ENCODE data around the gene ANKAR.

ANKAR gene

DNA sequence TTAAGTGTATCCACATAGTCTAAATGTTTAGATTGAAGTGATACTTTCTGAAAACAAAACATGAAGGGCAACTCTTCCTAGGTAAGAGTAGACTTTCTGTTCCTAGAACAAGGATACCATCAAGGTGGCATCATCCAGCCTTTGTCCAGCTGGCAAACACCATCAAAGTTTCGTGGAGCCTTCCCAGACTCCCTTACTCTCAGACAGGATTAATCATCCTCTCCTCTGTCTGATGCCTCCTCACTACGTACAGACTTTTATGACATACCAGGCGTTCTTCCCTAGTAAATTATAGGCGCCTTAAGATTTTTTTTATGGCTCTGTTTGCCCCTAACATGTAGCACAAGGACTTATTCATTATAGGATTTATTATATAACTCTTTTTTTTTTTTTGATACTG, 42.6 kb upstream of the ANKAR start:
- no peak for DNase-seq (ENCODE audit: extremely low read depth, low read depth)
- TF ChIP-seq, protein P1, sequence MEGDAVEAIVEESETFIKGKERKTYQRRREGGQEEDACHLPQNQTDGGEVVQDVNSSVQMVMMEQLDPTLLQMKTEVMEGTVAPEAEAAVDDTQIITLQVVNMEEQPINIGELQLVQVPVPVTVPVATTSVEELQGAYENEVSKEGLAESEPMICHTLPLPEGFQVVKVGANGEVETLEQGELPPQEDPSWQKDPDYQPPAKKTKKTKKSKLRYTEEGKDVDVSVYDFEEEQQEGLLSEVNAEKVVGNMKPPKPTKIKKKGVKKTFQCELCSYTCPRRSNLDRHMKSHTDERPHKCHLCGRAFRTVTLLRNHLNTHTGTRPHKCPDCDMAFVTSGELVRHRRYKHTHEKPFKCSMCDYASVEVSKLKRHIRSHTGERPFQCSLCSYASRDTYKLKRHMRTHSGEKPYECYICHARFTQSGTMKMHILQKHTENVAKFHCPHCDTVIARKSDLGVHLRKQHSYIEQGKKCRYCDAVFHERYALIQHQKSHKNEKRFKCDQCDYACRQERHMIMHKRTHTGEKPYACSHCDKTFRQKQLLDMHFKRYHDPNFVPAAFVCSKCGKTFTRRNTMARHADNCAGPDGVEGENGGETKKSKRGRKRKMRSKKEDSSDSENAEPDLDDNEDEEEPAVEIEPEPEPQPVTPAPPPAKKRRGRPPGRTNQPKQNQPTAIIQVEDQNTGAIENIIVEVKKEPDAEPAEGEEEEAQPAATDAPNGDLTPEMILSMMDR (IDR thresholded peaks at IDR 0.05; ENCODE audit: low read depth, low read length, missing control alignments), result no peak
- no peak overlapping the region for H3K4me3 ChIP-seq (replicated peaks; ENCODE audit: low read depth, low read length)

DNA sequence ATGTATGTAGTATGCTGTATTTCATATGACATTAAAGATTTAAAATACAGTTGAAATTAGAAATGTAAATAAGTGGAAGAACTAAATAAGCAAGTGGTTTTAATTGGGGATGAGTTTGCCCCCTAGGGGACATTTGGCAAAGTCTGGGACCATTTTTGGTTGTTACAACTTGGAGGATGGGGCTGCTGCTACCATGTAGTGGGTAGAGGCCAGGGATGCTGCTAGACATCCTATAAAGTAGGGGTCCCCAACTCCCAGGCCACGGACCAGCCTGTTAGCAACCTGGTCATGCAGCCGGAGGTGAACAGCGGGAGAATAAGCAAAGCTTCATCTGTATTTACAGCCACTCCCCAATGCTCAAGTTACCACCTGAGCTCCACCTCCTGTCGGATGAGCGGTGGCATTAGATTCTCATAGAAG, 41.1 kb upstream of the ANKAR start:
- H3K4me3 ChIP-seq (replicated peaks; ENCODE audit: low read depth, low read length), result no peak overlapping the region
- DNase-seq (ENCODE audit: extremely low read depth, low read depth), result no peak
- TF ChIP-seq, protein P1 (IDR thresholded peaks at IDR 0.05; ENCODE audit: low read depth, low read length, missing control alignments), result peak; percentile 38

DNA sequence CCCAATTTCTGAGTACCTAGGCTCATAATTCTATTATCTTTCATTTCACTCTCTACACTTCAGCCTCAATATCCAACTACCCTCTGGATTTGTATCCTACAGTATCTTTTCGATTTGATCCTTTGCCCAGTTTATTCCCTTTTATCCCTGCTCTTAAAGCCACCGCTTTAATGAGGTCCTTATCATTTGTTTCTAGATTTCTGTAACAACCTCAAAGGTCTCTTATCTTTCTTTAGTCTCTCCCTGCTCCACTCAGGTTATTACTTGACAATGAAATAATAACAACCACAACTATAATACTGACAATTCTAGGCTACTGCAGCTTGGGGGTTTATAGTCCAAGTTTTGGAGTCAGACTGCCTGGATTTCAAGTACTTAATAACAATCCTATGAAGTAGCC, 39.1 kb upstream of the ANKAR start:
- TF ChIP-seq, protein P1 (IDR thresholded peaks at IDR 0.05; ENCODE audit: low read depth, low read length, missing control alignments), result no peak
- no peak for DNase-seq (ENCODE audit: extremely low read depth, low read depth)

DNA sequence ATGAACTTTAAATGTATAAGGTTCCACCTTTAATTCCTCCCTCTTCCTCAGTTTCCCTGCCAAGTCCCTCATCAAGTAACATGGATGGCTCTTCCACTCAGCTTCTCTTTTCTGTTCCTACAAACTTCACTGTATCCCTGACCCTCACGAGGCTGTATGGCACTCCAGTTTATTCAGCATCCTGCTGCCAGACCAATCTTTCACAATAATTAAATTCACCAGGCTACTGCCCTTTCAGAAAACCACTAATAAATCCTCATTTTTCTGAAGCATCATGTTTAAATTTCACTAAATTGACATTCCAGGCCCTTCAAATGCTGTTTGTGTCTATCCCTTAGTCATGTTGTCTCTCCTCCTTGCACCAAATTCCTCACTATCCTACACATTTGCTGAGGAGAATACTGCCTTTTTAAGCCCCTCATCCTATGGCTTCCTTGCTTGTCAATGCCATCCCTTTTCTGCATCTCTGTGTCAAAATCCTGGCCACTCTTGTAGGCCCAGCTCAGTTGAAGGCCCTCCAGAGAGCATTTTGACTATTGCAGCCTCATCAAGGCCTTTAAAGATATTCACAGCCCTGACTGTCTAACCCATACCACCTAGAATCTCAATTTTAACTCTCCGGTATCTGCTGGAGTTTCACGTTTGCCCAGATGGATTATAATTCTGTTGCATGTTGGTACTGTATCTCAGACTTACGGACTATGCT, 36.0 kb upstream of the ANKAR start:
- DNase-seq (ENCODE audit: extremely low read depth, low read depth), result no peak
- H3K4me3 ChIP-seq (replicated peaks; ENCODE audit: low read depth, low read length), result no peak overlapping the region
- TF ChIP-seq, protein P1 (IDR thresholded peaks at IDR 0.05; ENCODE audit: low read depth, low read length, missing control alignments), result no peak

More for the DNA sequence above, 39.1 kb upstream of the ANKAR start:
- H3K4me3 ChIP-seq (replicated peaks; ENCODE audit: low read depth, low read length), result no peak overlapping the region

DNA sequence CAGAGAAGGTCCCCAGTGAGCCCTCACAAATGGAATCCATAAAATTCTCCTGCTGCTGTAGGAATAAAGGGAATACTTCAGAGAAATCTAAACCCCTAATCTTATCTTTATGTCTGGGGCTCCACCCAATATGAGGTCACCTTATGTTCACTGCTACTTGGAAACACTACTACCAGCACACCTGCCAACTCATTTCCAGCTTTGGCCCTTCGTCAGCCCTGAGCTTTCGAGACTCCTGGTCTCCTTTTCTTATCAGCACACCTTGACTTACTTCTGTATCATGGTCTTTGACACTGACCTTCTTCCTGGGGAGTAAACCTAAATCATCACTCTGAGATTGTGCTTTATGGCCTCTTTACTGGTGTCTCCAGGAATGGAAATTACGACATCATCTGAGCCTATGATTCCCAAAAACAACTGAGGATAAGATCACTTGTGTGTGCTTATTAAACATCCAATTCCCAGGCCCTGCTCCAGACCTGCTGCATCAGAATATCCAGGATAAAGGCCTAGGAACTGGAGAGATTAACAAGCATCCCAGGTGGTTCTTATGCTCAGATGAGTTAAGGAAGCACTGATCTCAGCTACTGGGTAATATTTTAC, 35.4 kb upstream of the ANKAR start:
- H3K4me3 ChIP-seq (replicated peaks; ENCODE audit: low read depth, low read length), result no peak overlapping the region
- no peak for DNase-seq (ENCODE audit: extremely low read depth, low read depth)
- TF ChIP-seq, protein P1 (IDR thresholded peaks at IDR 0.05; ENCODE audit: low read depth, low read length, missing control alignments), result no peak

DNA sequence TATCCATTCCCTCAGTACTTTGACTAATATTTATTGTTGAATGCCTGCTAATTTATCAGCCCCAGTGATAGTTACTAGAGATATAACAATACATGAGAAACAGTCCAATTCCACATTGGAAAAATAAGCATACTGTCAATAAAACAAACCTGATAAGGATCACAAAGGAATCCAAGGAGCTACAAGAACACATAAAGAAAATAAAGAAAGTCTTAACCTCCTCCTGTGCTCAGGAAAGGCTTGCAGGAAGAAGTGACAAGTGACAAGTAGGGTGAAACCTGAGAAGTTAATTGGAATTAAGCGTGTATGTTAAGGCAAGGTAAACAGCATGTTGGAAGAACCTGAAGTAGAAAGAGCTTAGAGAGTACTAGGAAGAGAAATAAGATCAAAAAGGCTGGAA, 33.5 kb upstream of the ANKAR start:
- no peak overlapping the region for H3K4me3 ChIP-seq (replicated peaks; ENCODE audit: low read depth, low read length)
- TF ChIP-seq, protein P1 (IDR thresholded peaks at IDR 0.05; ENCODE audit: low read depth, low read length, missing control alignments), result no peak
- DNase-seq (ENCODE audit: extremely low read depth, low read depth), result no peak

All from HFF-Myc (cell line).